ENCODE results near the gene FBXL16.

DNA sequence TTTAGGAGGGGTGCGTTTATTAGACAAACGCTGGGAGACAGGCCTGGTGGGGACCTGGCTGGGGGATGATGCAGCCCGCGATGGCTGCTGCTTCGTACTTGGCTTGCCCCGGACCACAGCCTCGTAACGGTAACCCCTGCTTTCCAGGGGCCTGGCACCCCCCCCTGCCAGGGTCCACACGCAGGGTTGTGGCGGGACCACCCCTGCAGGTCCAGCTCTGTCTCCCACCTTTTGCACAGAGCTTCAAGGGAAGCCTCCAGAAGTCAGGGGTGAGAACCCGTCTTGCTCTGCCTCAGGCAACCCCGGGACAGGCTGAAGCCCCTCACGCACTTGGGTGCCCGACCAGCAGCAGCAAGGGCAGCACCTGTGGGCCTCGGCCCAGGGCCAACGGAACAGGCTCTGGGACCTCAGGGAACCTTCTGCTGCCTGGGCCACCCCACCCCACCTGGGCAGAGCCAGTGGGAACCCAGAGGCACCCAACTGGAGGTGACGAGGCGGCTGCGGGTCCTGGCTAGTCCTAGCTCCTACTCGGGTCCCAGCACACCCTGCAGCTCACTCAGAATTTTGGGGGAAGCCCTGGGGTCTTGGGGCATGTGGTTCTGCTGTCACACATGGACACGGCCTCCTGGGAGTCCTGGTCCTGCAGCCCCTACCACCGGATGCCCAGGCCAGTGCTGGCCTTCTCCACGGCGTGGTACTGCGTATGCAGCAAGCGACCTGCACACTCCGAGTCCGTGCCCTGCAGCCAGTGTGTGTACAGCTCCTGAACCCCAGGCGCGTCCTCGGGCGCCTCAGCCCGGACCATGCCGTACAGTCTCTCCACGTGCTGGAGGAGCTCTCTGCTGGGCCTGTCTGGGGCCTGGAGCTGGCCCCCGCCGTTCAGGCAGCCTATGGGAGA lies 24.4 kb upstream of the FBXL16 start:
- no peak for TF ChIP-seq ZBTB1 (tag by site-specific recombination; IDR thresholded peaks at IDR 0.05)
- TF ChIP-seq, protein P1, sequence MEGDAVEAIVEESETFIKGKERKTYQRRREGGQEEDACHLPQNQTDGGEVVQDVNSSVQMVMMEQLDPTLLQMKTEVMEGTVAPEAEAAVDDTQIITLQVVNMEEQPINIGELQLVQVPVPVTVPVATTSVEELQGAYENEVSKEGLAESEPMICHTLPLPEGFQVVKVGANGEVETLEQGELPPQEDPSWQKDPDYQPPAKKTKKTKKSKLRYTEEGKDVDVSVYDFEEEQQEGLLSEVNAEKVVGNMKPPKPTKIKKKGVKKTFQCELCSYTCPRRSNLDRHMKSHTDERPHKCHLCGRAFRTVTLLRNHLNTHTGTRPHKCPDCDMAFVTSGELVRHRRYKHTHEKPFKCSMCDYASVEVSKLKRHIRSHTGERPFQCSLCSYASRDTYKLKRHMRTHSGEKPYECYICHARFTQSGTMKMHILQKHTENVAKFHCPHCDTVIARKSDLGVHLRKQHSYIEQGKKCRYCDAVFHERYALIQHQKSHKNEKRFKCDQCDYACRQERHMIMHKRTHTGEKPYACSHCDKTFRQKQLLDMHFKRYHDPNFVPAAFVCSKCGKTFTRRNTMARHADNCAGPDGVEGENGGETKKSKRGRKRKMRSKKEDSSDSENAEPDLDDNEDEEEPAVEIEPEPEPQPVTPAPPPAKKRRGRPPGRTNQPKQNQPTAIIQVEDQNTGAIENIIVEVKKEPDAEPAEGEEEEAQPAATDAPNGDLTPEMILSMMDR (tag by site-specific recombination; IDR thresholded peaks at IDR 0.05): no peak
- no peak for TF ChIP-seq ZNF510 (tag by site-specific recombination; IDR thresholded peaks at IDR 0.05; ENCODE audit: insufficient replicate concordance)
- no peak for TF ChIP-seq ZNF148 (tag by site-specific recombination; IDR thresholded peaks at IDR 0.05; ENCODE audit: borderline replicate concordance)
- no peak for TF ChIP-seq ZNF114 (tag by site-specific recombination; IDR thresholded peaks at IDR 0.05)
- TF ChIP-seq, protein P2, sequence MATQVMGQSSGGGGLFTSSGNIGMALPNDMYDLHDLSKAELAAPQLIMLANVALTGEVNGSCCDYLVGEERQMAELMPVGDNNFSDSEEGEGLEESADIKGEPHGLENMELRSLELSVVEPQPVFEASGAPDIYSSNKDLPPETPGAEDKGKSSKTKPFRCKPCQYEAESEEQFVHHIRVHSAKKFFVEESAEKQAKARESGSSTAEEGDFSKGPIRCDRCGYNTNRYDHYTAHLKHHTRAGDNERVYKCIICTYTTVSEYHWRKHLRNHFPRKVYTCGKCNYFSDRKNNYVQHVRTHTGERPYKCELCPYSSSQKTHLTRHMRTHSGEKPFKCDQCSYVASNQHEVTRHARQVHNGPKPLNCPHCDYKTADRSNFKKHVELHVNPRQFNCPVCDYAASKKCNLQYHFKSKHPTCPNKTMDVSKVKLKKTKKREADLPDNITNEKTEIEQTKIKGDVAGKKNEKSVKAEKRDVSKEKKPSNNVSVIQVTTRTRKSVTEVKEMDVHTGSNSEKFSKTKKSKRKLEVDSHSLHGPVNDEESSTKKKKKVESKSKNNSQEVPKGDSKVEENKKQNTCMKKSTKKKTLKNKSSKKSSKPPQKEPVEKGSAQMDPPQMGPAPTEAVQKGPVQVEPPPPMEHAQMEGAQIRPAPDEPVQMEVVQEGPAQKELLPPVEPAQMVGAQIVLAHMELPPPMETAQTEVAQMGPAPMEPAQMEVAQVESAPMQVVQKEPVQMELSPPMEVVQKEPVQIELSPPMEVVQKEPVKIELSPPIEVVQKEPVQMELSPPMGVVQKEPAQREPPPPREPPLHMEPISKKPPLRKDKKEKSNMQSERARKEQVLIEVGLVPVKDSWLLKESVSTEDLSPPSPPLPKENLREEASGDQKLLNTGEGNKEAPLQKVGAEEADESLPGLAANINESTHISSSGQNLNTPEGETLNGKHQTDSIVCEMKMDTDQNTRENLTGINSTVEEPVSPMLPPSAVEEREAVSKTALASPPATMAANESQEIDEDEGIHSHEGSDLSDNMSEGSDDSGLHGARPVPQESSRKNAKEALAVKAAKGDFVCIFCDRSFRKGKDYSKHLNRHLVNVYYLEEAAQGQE (tag by site-specific recombination; IDR thresholded peaks at IDR 0.05): no peak
- TF ChIP-seq ZBTB17 (tag by site-specific recombination; IDR thresholded peaks at IDR 0.05): no peak
- no peak for TF ChIP-seq HOXA7 (CRISPR knock-in tag; IDR thresholded peaks at IDR 0.05; ENCODE audit: borderline replicate concordance)
- no peak for TF ChIP-seq ZNF530 (tag by site-specific recombination; IDR thresholded peaks at IDR 0.05; ENCODE audit: low read depth)
- TF ChIP-seq ZBTB10 (tag by site-specific recombination; IDR thresholded peaks at IDR 0.05): no peak
- TF ChIP-seq, protein P3, sequence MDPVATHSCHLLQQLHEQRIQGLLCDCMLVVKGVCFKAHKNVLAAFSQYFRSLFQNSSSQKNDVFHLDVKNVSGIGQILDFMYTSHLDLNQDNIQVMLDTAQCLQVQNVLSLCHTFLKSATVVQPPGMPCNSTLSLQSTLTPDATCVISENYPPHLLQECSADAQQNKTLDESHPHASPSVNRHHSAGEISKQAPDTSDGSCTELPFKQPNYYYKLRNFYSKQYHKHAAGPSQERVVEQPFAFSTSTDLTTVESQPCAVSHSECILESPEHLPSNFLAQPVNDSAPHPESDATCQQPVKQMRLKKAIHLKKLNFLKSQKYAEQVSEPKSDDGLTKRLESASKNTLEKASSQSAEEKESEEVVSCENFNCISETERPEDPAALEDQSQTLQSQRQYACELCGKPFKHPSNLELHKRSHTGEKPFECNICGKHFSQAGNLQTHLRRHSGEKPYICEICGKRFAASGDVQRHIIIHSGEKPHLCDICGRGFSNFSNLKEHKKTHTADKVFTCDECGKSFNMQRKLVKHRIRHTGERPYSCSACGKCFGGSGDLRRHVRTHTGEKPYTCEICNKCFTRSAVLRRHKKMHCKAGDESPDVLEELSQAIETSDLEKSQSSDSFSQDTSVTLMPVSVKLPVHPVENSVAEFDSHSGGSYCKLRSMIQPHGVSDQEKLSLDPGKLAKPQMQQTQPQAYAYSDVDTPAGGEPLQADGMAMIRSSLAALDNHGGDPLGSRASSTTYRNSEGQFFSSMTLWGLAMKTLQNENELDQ (tag by site-specific recombination; IDR thresholded peaks at IDR 0.05; ENCODE audit: low read depth): no peak
- TF ChIP-seq, protein P4, sequence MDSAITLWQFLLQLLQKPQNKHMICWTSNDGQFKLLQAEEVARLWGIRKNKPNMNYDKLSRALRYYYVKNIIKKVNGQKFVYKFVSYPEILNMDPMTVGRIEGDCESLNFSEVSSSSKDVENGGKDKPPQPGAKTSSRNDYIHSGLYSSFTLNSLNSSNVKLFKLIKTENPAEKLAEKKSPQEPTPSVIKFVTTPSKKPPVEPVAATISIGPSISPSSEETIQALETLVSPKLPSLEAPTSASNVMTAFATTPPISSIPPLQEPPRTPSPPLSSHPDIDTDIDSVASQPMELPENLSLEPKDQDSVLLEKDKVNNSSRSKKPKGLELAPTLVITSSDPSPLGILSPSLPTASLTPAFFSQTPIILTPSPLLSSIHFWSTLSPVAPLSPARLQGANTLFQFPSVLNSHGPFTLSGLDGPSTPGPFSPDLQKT (IDR thresholded peaks at IDR 0.05; ENCODE audit: borderline replicate concordance, low read depth, low read length): no peak
- TF ChIP-seq, protein P5, sequence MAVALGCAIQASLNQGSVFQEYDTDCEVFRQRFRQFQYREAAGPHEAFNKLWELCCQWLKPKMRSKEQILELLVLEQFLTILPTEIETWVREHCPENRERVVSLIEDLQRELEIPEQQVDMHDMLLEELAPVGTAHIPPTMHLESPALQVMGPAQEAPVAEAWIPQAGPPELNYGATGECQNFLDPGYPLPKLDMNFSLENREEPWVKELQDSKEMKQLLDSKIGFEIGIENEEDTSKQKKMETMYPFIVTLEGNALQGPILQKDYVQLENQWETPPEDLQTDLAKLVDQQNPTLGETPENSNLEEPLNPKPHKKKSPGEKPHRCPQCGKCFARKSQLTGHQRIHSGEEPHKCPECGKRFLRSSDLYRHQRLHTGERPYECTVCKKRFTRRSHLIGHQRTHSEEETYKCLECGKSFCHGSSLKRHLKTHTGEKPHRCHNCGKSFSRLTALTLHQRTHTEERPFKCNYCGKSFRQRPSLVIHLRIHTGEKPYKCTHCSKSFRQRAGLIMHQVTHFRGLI (tag by site-specific recombination; IDR thresholded peaks at IDR 0.05): no peak
- no peak for TF ChIP-seq ZNF768 (tag by site-specific recombination; IDR thresholded peaks at IDR 0.05)

Measured in HEK293 (cell line).